Nephron (organoid): ENCODE measurements around the gene BGLAP.

Experiments used
- H3K27ac Mint-ChIP-seq, 3 experiments: 2 replicates each; pipeline ENCODE4 v1.8.0; 2020; ENCODE audit warnings: mixed read lengths in 3 of 3, mild to moderate bottlenecking in 2 of 3, moderate library complexity in 1 of 3
- H3K27me3 Mint-ChIP-seq: 2 replicates; pipeline ENCODE4 v1.8.0; 2021; ENCODE audit warnings: low read depth, mild to moderate bottlenecking, moderate library complexity, mixed read lengths
- H3K36me3 Mint-ChIP-seq: 2 replicates; pipeline ENCODE4 v1.8.0; 2020; ENCODE audit warnings: low read depth, mixed read lengths
- H3K4me1 Mint-ChIP-seq: 2 replicates; pipeline ENCODE4 v1.8.0; 2020; ENCODE audit warnings: mixed read lengths
- H3K4me3 Mint-ChIP-seq, 3 experiments: 2 replicates each; pipeline ENCODE4 v1.8.0; 2020; ENCODE audit warnings: mild to moderate bottlenecking in 3 of 3, mixed read lengths in 3 of 3, moderate library complexity in 2 of 3
- H3K9me3 Mint-ChIP-seq: 2 replicates; pipeline ENCODE4 v1.8.0; 2020; ENCODE audit warnings: mixed read lengths
- CTCF ChIP-seq, 3 experiments: fragments of 200-600 bp; sonication (generic); IDR thresholded peaks; one replicate each; pipeline ENCODE4 v1.5.0; 2021; ENCODE audit warnings: antibody characterized with exemption in 3 of 3; ENCODE audit not compliant: unreplicated experiment in 3 of 3

The BGLAP gene

GRCh38 chr1:156221986-156222692 lies 19.8 kb upstream of the BGLAP start:
- no peaks in the 10 kb centered on the region for H3K27me3 Mint-ChIP-seq
- peaks cover 8% of the 10 kb centered on the region for H3K4me1 Mint-ChIP-seq

GRCh38 chr1:156225677-156226014 lies 16.3 kb upstream of the BGLAP start:
- no peak overlapping the region for H3K4me3 Mint-ChIP-seq
- peaks cover 14% of the 10 kb centered on the region for H3K4me1 Mint-ChIP-seq
- TF ChIP-seq CTCF (IDR thresholded peaks at IDR 0.05; ENCODE audit: unreplicated experiment in 3 of 3): peak in 1 of 3 experiments; percentile 7
- H3K9me3 Mint-ChIP-seq: no peaks in the 10 kb centered on the region
- peaks cover 51% of the 10 kb centered on the region for H3K36me3 Mint-ChIP-seq
- H3K27me3 Mint-ChIP-seq: no peaks in the 10 kb centered on the region
- H3K27ac Mint-ChIP-seq: peak overlapping the region; percentile 7 to 34 (median 22)

More at GRCh38 chr1:156221986-156222692, 19.8 kb upstream of the BGLAP start:
- no peaks in the 10 kb centered on the region for H3K9me3 Mint-ChIP-seq
- no peak overlapping the region for H3K4me3 Mint-ChIP-seq
- TF ChIP-seq CTCF (IDR thresholded peaks at IDR 0.05; ENCODE audit: unreplicated experiment in 3 of 3): no peak
- H3K27ac Mint-ChIP-seq: no peak overlapping the region
- peaks cover 51% of the 10 kb centered on the region for H3K36me3 Mint-ChIP-seq

DNA sequence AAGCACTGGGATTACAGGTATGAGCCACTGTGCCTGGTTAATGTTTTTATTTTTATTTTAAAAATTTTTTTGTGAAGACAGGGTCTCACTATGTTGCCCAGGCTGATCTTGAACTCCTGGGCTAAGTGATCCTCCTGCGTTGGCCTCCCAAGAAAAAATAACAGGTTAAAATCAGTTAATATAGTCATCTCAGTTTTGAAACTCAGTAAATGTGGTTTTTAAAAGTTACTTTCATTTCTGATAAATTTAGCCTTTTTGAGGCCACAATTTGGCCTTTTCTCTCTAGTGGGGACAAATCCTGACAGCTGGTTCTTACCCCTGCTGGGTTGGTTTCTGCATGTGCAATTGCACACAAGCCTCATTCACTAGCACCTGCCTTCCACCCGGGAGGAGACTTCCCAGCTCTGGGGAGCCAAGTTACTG lies 15.9 kb upstream of the BGLAP start:
- H3K27me3 Mint-ChIP-seq: no peaks in the 10 kb centered on the region
- no peak overlapping the region for H3K4me3 Mint-ChIP-seq
- H3K4me1 Mint-ChIP-seq: peaks cover 14% of the 10 kb centered on the region
- no peaks in the 10 kb centered on the region for H3K9me3 Mint-ChIP-seq
- no peak for TF ChIP-seq CTCF (IDR thresholded peaks at IDR 0.05; ENCODE audit: unreplicated experiment in 3 of 3)
- no peak overlapping the region for H3K27ac Mint-ChIP-seq
- peaks cover 48% of the 10 kb centered on the region for H3K36me3 Mint-ChIP-seq

DNA sequence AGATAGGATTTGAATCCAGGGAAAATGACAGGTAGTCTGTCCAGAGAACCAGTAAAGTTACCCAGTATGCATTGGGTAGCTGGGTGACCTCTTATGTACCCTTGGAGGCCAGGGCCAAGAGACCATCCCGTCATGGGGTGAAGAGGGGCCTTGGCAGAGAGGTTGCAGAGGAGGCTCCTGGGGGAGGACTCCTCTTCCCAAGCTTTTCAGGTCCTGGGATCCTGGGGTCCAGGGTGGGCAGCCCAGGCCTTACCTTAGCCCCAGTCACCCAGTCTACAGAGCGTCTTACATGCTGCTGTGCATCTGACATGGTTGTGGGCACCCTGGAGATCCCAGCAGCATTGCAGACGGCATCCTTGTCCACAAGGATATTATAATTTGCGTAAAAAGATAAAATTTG lies 15.2 kb upstream of the BGLAP start:
- H3K36me3 Mint-ChIP-seq: peaks cover 43% of the 10 kb centered on the region
- TF ChIP-seq CTCF (IDR thresholded peaks at IDR 0.05; ENCODE audit: unreplicated experiment in 3 of 3): no peak
- no peak overlapping the region for H3K4me3 Mint-ChIP-seq
- H3K9me3 Mint-ChIP-seq: no peaks in the 10 kb centered on the region
- H3K27ac Mint-ChIP-seq: no peak overlapping the region
- peaks cover 14% of the 10 kb centered on the region for H3K4me1 Mint-ChIP-seq
- H3K27me3 Mint-ChIP-seq: no peaks in the 10 kb centered on the region

- Mint-ChIP-seq H3K4me1 (peaks cover 14% of the 10 kb centered on the region), H3K27me3 (no peaks in the 10 kb centered on the region), H3K27ac (no peak overlapping the region), H3K9me3 (no peaks in the 10 kb centered on the region), H3K4me3 (no peak overlapping the region), H3K36me3 (peaks cover 34% of the 10 kb centered on the region)
- no peak for TF ChIP-seq CTCF (IDR thresholded peaks at IDR 0.05; ENCODE audit: unreplicated experiment in 3 of 3)
Measured at GRCh38 chr1:156228501-156228900, 13.5 kb upstream of the BGLAP start.

DNA sequence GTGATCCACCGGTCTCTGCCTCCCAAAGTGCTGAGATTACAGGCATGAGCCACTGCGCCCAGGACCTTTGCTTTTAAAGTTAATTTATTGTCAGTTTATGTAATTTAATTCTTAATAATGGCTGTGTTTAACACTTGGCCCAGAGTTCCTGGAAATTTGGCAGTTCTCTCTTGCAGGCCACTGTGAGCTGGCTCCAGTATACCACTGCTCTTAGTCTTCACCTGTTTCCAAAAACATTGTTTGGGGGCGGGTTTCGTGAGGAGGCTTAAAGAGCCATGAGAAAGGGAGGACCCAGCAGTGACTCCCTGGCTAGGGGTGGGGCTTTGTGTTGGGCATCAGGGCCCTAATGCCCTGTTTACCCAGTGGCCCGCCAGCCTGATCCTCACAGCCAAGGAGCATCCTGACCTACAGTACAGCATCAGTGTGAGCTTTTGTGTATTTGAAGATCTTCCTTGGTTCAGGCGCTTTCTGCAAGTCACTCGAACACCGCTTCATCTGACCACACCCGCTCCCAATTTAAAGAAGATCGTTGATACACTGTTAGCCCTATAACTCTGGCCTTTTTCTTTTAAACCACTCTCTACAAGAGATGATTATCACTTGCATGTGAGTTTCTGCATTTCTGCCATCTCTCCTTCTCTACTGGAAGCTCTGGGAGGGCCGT lies 12.0 kb upstream of the BGLAP start:
- Mint-ChIP-seq H3K27ac (no peak overlapping the region), H3K4me1 (peaks cover 14% of the 10 kb centered on the region), H3K27me3 (no peaks in the 10 kb centered on the region), H3K36me3 (peaks cover 36% of the 10 kb centered on the region), H3K4me3 (no peak overlapping the region), H3K9me3 (no peaks in the 10 kb centered on the region)
- no peak for TF ChIP-seq CTCF (IDR thresholded peaks at IDR 0.05; ENCODE audit: unreplicated experiment in 3 of 3)
